ENCODE measurements around the gene OSBPL6.
A peak's percentile ranks its signal among the peaks of the same experiment; 100 is the strongest.
"Not testable (repeated sequence)": the region's sequence is repeated elsewhere in the genome, so short reads cannot be mapped to it uniquely, and the experiment has no call there.

The OSBPL6 gene

DNA sequence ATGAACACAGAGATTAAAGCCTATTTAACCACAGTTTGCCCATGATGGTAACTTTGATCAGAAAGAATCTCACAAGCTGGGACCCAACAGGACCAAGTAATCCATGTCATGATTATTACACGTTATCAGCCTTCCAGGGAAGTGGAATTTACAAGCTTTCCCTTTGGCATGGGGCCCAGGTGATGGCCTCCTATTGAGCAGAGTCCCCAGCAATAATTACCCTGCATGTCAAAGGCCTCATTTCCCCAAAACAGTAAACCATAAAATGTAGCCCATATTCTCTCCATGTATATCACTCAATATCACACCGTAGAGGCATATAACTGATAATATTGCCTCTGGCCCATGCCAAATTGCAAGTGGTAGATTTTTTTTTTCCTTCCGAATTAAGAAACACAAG lies 217.7 kb downstream of the OSBPL6 start:
- no peak for DNase-seq

DNA sequence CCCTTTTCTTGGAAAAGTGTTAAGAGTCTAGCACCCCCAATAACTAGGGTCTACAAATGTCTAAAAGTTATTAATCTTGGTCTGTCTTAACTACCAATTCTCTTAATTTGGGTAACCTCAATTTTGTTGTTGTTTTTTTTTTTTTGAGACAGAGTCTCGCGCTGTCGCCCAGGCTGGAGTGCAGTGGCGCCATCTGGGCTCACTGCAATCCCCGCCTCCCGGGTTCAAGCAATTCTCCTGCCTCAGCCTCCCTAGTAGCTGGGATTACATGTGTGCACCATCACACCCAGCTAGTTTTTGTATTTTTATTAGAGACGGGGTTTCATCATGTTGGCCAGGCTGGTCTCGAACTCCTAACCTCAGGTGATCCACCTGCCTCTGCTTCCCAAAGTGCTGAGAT lies 218.1 kb downstream of the OSBPL6 start:
- DNase-seq: not testable (repeated sequence)

DNA sequence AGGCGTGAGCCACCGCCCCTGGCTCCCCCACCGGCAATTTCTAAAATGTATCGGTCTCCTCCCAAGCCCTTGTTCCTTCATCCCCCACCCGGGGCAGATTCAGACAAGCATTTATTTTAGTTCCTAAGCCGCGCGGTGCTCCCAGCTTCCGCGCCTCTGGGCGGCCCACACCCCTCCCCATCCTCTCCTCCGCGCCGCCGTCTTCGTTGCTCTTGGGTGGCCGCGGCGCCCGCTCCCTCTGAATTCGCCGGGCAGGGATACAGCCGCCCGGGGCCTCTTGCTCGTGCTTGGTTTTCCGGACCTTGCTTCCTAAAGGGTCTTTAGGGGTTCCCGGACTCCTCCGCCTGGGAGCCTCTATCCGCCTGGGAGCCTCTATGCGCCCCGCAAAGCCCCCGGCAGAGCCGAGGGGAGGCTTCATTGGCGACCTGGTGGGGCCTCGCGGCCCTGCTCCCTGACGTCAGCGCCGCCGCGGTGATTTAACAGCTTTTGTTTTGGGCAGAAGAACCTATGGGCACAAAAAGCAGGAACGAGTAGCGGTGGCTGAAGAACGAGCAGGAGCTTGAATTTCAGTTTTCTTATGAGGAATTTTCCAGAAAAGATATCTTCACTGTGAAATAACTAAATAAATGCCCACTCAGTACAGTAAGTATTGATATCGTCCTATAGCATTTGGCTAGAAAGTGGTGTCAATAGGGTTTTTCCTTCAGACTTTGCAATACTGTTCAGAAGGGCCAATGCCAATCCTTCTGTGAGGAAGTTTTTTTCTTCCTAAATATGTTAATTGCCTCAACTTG lies 219.4 kb downstream of the OSBPL6 start:
- DNase-seq: peak; percentile 87

DNA sequence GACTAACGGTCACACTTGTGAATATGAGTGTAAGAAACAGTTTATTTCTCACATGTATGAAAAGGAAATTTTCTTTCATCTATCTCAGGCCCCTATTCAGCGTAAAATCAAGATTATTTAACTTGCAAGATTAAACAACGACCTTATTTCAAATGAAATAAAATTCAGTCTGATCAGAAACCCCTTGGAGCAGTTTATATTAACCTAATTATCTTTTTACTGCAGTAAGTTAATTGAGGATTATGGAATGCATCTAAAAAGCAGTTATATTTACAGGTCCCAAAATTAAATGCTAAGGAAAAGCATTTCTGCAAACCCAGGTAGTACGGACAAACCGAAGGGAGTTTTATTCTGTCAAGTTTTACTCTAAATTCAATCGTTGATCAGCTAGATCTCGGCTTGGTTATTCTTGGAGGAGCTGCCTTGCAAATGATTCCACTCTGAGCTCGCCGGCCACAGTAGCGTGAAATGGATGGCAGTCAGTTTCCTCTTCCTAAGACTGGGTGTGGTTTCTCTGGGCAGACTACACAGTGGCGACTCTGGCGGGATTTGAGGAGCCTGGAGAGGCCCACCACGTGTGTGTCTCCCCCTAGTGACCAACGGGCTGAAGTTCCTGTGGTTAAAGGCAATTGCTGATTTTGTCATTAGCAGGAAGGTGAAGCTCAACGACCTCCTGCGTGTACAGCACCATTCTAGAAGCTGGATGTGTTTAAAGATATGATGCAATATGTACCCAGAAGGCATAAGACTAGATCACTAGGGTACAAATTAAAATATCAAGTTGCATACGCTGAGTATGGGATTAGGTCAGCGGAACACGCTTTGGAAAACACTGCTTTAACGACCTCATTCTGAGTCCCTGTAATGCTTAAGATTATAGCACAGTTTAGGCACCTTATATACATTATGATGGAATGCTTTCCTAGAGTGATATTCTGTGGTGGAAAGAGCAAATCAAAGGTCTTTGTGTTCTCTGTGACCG lies 220.2 kb downstream of the OSBPL6 start:
- DNase-seq: peak; percentile 97

DNA sequence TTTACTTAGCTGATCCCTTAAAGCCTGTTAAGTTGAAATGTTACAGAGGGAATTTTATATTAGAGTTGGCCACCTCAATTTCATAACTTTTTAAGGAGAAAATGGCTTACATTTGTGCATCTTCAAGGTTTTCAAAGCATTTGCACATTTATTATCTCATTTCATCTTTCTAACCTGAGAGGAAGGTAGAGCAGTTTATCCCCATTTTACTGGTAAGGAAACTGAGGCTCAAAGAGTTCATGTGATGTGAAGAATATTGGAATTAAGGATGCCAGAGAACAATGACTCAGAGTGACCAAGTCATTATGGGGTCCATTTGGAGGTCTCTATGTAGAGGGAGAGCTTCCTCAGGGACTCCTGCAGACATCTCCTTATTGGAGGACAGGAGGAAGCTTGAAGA lies 221.7 kb downstream of the OSBPL6 start:
- no peak for DNase-seq

DNA sequence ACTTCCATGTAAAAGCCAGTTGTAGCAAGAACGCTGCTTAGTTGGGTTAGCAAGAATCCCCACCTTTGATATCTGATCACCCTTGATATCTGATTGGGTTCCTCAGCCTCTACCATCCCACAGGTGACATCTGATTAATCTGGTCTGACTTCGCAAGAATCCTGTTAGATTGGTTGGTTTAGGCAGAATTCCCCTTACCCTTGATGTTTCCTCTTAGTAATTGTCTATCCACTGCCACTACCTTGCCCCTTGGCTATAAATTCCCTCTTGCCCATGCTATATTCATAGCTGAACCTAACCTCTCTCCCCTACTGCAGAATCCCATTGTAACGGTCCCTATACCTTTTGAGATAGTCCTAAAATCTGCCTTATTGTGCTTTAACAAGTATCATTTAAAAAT lies 223.6 kb downstream of the OSBPL6 start:
- DNase-seq: no peak

DNA sequence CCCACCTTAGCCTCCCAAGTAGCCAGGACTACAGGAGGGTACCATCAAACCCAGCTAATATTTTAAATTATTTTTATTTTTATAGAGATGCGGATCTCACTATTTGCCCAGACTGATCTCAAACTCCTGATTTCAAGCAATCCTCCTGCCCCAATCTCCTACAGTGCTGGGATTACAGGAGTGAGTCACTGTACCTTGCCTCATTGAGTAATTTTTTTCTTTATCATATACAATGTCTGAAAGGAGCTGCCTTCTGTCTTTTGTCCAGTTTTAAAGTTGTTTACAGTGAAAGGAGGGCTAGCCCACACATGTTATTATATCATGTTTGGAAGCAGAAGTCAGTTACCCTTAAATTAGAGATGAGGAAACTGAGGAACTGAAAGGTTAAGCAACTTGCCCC lies 224.1 kb downstream of the OSBPL6 start:
- DNase-seq: no peak

DNA sequence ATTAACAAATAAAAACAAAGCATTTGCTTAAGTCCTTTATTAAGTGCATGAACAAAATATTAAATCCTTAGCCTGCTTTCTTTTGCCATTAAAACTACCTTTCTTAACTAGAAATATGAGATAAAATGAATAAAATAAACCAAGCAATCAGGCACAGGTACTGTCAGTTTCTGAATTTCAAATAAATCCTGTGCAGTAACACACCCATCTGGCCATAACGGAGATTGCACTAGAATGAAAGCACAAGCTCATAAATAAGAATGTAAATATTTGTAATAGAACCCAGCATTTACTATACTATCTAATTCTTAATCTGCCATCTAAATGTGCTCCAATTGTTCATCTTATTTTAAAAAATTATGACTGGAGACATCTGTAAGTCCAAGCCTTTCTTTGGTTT lies 224.8 kb downstream of the OSBPL6 start:
- no peak for DNase-seq

DNA sequence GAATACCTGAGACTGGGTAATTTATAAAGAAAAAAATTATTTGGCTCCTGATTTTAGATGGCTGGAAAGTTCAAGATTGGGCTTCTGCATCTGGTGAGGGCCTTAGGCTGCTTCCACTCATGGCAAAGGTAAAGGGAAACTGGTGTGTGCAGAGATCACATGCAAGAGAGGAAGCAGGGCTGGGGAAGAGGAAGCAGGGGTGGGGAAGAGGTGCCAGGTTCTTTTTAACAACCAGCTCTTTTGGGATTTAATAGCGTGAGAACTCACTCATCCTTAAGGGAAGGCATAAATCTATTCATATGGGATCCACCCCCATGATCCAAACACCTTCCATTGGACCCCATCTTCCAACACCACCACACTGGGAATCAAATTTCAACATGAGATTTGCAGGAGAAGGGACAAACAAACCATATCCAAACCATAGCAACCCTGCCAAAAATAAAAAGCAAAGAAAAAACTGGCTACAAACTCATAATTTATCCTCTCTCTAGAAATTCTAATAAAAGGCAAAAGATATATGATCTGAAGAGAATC lies 226.2 kb downstream of the OSBPL6 start:
- no peak for DNase-seq

DNA sequence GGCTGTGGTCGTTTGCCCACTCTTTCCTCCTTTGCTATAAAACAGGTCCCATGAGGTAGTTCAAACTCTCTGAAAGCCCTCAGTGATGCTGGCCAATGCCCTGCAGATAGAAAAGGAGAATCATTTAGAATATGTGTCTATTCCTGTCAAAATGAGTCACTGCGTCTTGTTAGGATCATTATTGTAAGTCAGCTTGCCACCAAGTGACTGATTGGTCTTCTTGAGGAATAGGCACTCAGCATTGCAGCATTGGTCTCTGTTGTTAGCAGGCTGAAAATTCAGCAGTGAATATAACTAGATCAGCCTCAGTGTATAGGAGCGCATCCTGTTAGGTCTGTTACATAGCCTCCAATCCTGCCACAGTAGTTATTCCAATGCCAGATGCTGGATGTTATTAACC lies 227.8 kb downstream of the OSBPL6 start:
- no peak for DNase-seq

DNA sequence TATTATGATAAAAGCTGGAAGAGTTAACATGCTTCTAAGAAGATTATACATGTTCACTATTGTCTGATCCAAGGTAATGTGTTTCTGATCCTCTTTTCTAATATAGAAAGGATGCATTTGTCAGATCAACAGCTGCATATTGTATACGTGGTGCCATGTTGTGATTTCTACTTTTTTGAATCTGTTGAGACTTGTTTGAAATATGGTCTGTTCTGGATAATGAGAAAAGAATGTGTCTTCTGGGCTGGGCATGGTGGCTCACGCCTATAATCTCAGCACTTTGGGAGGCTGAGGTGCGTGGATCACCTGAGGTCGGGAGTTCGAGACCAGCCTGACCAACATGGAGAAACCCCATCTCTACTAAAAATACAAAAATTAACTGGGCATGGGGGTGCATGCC lies 229.4 kb downstream of the OSBPL6 start:
- not testable (repeated sequence) for DNase-seq

DNA sequence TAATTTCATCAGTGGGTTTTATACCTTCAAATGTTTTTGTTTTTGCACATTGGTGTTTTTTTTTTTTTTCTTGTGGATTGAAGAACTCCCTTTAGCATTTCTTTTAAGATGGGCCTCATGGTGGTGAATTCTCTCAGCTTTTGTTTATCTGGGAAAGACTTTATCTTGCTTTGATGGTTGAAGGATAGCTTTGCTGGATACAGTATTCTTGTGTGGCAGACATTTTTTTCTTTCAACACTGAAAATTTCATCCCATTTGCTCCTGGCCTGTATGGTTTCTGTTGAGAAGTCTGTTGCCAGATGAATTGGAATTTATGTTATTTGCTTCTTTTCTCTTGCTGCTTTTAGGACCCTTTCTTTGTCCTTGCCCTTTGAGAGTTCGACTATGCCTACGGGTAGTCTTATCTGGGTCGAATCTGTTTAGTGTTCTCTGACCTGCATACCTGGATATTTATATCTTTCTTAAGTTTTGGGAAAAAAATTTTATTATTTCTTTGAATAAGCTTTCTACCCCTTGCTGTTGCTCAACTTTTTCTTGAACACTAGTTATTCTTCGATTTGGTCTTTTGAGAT lies 231.0 kb downstream of the OSBPL6 start:
- DNase-seq: no peak

DNA sequence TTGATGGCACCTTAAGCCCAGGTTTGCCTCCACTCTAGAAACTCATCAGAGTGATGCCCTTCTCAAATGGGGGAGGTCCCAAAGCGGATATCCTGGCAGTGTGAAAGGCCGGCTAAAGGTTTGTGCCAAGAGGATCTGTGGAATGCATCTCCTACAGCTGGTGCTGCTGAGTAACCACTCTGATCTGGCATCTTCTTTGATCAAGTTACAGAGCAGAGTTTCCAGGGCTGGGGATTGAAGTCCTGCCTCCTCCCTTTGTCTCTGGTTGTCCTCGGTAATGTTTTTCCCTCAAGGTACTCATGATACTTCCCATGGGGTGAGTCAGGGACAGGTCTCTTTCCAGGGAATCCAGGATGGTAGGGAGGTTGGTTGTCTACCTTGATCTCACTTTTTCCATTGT lies 232.1 kb downstream of the OSBPL6 start:
- no peak for DNase-seq

DNA sequence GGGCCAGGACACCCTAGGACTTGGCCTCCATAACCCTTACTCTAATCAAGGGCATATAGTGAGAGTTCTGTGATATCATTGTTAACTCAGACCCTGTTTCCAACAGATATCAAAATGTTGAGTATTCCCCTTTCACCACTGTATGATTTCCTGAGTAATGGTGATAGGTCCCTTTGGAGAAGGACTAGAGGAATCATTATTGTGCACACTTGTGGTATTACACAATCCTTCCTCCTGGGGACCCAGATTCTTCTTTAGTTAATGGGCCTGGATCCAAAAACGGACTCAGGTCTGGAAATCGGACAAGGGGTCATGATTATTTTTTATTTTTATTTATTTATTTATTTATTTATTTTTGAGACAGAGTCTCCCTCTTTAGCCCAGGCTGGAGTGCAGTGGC lies 233.1 kb downstream of the OSBPL6 start:
- no peak for DNase-seq

DNA sequence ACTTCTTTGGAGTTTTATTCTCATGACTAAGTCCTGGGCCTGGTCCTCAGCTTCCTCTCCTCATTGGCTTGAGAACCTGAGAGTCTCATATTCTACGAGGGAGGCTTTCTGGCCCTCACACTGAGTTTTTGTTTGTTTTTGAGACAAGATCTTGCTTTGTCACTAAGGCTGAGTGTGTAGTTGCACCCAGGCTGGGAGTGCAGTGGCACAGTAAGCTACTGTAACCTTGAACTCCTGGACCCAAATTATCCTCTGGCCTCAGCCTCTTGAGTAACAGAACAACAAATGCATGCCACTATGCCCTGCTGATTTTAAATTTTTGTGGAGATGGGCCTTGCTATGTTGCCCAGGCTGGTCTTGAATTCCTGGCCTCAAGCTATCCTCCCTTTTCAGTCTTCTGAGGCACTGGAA lies 234.1 kb downstream of the OSBPL6 start:
- no peak for DNase-seq

DNA sequence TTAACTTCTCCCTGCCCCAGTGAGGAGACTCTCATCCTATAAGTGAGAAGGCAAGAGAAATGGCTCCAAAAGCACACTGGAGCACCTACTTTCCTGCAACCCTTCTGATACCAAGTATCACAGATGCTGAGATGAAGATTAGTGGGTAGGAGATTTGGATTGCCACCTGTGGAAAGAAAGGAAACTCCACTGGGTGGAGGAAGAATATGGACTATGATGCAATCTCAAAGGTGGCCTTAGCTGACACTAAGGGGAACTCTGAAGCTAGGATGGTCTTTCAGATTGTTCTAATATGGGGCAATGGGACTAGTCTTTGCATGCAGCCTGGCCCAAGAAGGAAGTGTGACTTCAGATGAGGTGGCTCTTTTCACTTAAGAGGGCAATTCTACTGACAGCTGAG lies 235.0 kb downstream of the OSBPL6 start:
- DNase-seq: no peak

DNA sequence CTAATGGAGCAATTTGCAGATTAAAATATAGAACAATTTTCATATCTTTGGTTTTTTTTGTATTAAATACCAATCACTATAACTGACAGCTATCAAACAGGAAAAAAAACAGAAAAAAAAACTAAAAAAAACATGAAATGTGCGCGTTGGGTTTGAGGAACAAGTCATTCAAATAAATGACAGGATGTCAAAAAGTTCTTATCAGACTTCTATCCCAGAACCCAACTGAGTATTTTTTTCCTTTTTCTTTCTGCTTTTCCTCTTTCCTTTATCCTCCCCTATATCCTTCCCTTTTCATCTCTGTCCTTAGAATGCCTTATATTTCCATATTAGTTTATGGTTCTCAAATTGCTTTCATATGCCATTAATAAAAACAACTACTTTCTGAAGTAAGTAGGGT lies 242.3 kb downstream of the OSBPL6 start:
- DNase-seq: no peak

DNA sequence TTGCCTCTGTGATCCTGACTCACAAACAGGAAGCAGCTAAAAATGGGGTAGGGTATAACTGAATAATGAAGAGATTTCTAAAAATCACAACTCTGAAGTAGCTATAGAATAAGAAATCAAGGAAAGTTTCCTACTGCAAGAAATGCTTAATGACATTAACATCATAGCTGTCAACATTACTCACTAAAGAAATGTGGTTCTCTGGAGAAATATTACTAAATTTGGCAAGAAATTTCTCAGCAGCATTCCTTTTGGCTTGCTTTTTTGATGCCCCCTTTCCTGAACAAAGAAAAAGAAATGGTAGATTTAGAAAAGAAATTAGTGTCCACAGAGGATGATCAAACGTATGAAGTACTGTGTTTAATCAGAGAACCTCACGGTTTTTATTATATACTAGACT lies 247.1 kb downstream of the OSBPL6 start:
- DNase-seq: no peak

DNA sequence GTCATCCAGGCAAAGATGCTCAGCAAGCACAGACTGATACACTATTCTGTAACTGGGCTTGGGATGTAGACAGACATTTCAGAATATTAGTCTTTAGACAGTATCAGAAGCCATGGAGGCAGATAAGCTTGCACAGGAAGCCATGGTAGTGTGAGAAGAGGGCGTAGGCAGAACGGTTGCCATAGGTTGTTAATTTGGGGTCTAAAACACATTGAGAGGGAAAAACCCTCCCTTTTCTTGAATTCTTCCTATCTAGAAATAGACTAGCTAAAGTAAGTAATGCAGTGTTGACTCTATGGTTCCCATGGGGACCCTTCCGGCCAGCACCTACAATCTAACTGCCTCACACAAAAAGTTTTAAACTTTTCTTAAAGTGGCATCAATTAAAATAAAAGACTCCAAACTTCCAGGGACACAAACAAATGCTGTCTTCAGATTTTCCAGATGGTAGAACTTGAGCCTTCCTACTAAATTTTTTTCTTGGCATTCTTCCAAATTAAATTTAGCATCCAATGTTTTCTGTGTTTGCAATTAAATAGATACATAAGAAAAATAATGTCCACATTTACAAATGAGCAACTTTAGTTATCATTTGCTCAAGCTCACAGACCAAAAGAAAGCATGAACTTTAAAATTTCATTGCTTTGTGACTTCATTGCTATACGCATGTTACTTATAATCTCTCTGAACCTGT lies 254.8 kb downstream of the OSBPL6 start:
- DNase-seq: no peak

DNA sequence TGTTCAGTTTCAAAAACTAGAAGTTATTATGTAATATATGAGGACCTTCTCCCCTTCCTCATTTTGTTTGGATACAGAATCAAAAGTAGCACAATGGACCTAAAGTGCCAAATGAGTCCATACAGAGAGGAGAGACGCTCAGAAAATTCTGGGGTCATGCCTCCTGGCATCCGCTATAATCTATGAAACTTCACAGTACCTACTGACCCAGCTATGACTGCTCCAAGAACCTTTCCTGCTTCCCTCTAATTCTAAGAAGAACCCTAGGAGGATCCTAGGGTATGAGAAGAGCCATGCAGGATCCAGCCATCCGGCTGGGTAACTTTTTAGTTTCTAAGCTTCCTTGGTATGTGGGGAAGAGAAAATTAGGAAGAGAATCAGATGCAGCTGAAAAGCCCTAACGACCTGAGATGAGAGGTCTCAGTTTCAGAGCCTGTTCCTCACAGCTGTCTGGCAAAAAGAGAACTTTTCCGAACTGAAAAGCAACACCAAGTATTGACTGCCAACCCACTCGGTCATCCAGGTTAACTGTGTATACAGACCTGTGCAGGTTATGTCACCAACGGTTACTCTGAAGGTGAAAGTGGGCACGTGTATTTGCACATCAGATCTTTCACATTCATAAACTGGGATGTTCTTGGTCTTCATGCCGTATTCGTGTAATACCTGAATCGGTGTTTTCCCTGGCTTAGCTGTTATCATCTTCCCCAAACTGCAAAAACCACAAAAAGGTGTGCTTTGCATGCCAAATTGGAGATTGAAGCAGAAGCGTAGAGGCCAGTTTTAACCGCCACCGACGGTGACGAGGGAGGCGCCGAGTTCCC lies 255.6 kb downstream of the OSBPL6 start:
- DNase-seq: peak; percentile 2

DNA sequence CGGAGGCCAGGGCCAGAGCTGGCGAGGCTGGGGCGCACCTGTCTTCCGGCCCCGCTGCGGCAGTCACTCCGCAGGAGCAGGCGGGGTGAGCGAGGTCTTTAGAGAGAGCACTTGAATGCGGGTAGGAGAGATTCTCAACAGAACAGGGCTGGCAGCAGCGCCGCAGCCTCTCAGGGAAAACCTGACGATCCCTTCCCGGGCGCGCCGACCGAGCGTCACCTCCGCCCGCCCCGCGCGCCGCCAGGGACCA lies 256.1 kb downstream of the OSBPL6 start:
- DNase-seq: no peak

Data from inflammatory macrophage treated with lipopolysaccharide for 4 hours (primary cell).